NCI-H1436 treated with DMSO at 0.1 percent for 48 hours (cell line): Measurements from ENCODE around the gene MAGEH1.

Source experiments
- DNase-seq: peaks from one replicate; lab custom pipeline; 2025; lab: John Stamatoyannopoulos, UW

The MAGEH1 gene

GRCh38 chrX:55490121-55490520, 38.2 kb downstream of the MAGEH1 start:
- DNase-seq: no peak

- no peak for DNase-seq
Measured at GRCh38 chrX:55490974-55491373, 39.0 kb downstream of the MAGEH1 start.
